ENCODE data around the gene ZCCHC4. TPM values are rescaled to one million over a fixed set of nuclear protein-coding genes. Genes with fewer than 3 reads are reported as not detected.

ZCCHC4 gene
- total RNA-seq, 1 donor from 2014 or later: 6.0 TPM

- Mint-ChIP-seq H3K4me3 (ENCODE audit: unreplicated experiment) (no peak overlapping the region), H3K36me3 (ENCODE audit: low read depth) (peaks cover 23% of the 10 kb centered on the region), H3K27ac (ENCODE audit: unreplicated experiment) (no peak overlapping the region), H3K9me3 (ENCODE audit: low read depth) (no peaks in the 10 kb centered on the region), H3K4me1 (ENCODE audit: low read depth) (peaks cover 30% of the 10 kb centered on the region), H3K27me3 (ENCODE audit: low read depth) (no peaks in the 10 kb centered on the region)
- TF ChIP-seq, protein P1, sequence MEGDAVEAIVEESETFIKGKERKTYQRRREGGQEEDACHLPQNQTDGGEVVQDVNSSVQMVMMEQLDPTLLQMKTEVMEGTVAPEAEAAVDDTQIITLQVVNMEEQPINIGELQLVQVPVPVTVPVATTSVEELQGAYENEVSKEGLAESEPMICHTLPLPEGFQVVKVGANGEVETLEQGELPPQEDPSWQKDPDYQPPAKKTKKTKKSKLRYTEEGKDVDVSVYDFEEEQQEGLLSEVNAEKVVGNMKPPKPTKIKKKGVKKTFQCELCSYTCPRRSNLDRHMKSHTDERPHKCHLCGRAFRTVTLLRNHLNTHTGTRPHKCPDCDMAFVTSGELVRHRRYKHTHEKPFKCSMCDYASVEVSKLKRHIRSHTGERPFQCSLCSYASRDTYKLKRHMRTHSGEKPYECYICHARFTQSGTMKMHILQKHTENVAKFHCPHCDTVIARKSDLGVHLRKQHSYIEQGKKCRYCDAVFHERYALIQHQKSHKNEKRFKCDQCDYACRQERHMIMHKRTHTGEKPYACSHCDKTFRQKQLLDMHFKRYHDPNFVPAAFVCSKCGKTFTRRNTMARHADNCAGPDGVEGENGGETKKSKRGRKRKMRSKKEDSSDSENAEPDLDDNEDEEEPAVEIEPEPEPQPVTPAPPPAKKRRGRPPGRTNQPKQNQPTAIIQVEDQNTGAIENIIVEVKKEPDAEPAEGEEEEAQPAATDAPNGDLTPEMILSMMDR (IDR thresholded peaks at IDR 0.05): no peak
- no peak for DNase-seq (ENCODE audit: low spot score)
Observed at GRCh38 chr4:25405453-25405852, 92.9 kb downstream of the ZCCHC4 start.

GRCh38 chr4:25406081-25406692 lies 93.6 kb downstream of the ZCCHC4 start:
- Mint-ChIP-seq H3K9me3 (ENCODE audit: low read depth) (no peaks in the 10 kb centered on the region), H3K36me3 (ENCODE audit: low read depth) (peaks cover 26% of the 10 kb centered on the region), H3K27me3 (ENCODE audit: low read depth) (no peaks in the 10 kb centered on the region), H3K27ac (ENCODE audit: unreplicated experiment) (no peak overlapping the region), H3K4me3 (ENCODE audit: unreplicated experiment) (no peak overlapping the region), H3K4me1 (ENCODE audit: low read depth) (peaks cover 23% of the 10 kb centered on the region)
- DNase-seq (ENCODE audit: low spot score): no peak
- TF ChIP-seq, protein P1 (IDR thresholded peaks at IDR 0.05): no peak

- peaks cover 2% of the 10 kb centered on the region for H3K4me1 Mint-ChIP-seq (ENCODE audit: low read depth)
- H3K9me3 Mint-ChIP-seq (ENCODE audit: low read depth): no peaks in the 10 kb centered on the region
- H3K4me3 Mint-ChIP-seq (ENCODE audit: unreplicated experiment): no peak overlapping the region
- TF ChIP-seq, protein P1 (IDR thresholded peaks at IDR 0.05): no peak
- DNase-seq (ENCODE audit: low spot score): no peak
- H3K27ac Mint-ChIP-seq (ENCODE audit: unreplicated experiment): no peak overlapping the region
- H3K27me3 Mint-ChIP-seq (ENCODE audit: low read depth): no peaks in the 10 kb centered on the region
- H3K36me3 Mint-ChIP-seq (ENCODE audit: low read depth): peaks cover 27% of the 10 kb centered on the region
Observed at GRCh38 chr4:25410820-25411529, 98.4 kb downstream of the ZCCHC4 start.

- no peaks in the 10 kb centered on the region for H3K4me1 Mint-ChIP-seq (ENCODE audit: low read depth)
- H3K9me3 Mint-ChIP-seq (ENCODE audit: low read depth): no peaks in the 10 kb centered on the region
Observed at GRCh38 chr4:25413261-25413660, 100.7 kb downstream of the ZCCHC4 start.

DNA sequence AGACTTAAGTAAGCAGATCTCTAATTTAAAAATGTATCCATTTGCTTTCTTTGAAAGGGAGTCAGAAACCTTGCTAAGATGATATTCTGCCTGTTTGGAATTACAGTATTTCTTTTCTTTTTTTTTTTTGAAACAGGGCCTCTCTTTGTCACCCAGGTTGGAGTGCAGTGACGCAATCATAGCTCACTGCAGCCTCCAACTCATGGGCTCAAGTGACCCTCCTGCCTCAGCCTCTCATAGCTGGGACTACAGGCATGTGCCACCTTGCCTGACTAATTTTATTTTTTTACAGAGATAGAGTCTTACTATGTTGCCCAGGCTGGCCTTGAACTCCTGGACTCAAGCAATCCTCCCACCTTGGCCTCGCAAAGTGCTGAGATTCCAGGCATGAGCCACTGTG lies 104.4 kb downstream of the ZCCHC4 start:
- no peak overlapping the region for H3K27ac Mint-ChIP-seq (ENCODE audit: unreplicated experiment)
- peaks cover 17% of the 10 kb centered on the region for H3K36me3 Mint-ChIP-seq (ENCODE audit: low read depth)
- no peaks in the 10 kb centered on the region for H3K9me3 Mint-ChIP-seq (ENCODE audit: low read depth)
- no peak overlapping the region for H3K4me3 Mint-ChIP-seq (ENCODE audit: unreplicated experiment)
- H3K4me1 Mint-ChIP-seq (ENCODE audit: low read depth): no peaks in the 10 kb centered on the region
- DNase-seq (ENCODE audit: low spot score): no peak
- TF ChIP-seq, protein P1 (IDR thresholded peaks at IDR 0.05): no peak
- no peaks in the 10 kb centered on the region for H3K27me3 Mint-ChIP-seq (ENCODE audit: low read depth)

More at GRCh38 chr4:25413261-25413660, 100.7 kb downstream of the ZCCHC4 start:
- Mint-ChIP-seq H3K27me3 (ENCODE audit: low read depth) (no peaks in the 10 kb centered on the region), H3K36me3 (ENCODE audit: low read depth) (peaks cover 30% of the 10 kb centered on the region), H3K27ac (ENCODE audit: unreplicated experiment) (no peak overlapping the region), H3K4me3 (ENCODE audit: unreplicated experiment) (no peak overlapping the region)
- no peak for DNase-seq (ENCODE audit: low spot score)
- TF ChIP-seq, protein P1 (IDR thresholded peaks at IDR 0.05): no peak

Other genes with a start within 250 kb of the ZCCHC4 start
- gene SEPSECS, start 152.3 kb upstream of the ZCCHC4 start, total RNA-seq: 5.4 to 7.8 TPM (median 6.1 TPM) in 3 replicates
- 13.8 to 18.9 TPM (median 15.5 TPM) in 3 replicates for gene PI4K2B, start 78.7 kb upstream of the ZCCHC4 start, total RNA-seq
- gene ANAPC4, start 64.5 kb downstream of the ZCCHC4 start, total RNA-seq: 17.7 to 23.3 TPM (median 17.7 TPM) in 3 replicates

Data from chondrocyte (in vitro differentiated cells).